ENCODE results near the gene LYL1. TPM values are rescaled to one million over a fixed set of nuclear protein-coding genes. Genes with fewer than 3 reads are reported as not detected.

Gene LYL1
- total RNA-seq, 1 donor from 2014 or later, result 3.3 TPM

DNA sequence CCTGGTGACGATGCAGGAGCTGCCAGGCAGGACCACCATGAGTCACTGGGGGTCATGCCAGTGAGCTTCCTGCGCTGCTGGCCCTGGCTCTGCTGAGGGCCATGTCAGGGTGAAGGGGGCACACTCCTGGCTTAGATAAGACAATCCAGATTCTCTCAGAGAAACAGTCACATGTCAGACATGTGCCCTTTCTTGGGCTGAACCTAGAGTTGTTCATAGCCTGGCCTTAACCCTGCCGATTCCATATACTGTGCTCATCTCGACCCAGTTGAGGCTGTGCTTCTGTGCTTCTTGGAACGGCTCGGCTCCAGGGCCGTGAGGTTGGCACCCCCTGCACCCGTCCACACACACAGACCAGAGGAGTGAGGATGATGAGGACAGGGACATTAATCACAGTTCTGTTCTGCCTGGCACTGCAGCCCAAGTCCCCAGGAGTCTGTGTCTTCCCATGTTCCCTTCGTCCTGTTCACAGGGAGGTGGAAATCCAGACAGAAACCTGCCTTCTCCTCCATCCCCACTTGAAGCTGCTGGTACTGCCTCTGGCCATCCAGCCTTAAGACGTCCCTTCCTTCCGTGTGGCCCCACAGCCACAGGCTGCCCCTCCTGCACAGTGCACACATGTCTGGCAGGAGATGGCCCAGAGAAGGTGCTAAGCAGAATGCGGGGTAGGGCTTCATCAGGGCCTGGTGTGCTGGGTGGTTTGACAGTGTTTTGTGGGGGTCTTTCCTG, 50.0 kb downstream of the LYL1 start:
- no peaks in the 10 kb centered on the region for H3K36me3 ChIP-seq (ENCODE audit: control insufficient read depth, insufficient read depth, low read length)
- no peaks in the 10 kb centered on the region for H3K27me3 ChIP-seq (ENCODE audit: control insufficient read depth, insufficient read depth, low read length)
- DNase-seq (ENCODE audit: low read depth), result no peak
- no peak overlapping the region for H3K4me3 ChIP-seq (ENCODE audit: low read depth, low read length)
- TF ChIP-seq, protein P1, sequence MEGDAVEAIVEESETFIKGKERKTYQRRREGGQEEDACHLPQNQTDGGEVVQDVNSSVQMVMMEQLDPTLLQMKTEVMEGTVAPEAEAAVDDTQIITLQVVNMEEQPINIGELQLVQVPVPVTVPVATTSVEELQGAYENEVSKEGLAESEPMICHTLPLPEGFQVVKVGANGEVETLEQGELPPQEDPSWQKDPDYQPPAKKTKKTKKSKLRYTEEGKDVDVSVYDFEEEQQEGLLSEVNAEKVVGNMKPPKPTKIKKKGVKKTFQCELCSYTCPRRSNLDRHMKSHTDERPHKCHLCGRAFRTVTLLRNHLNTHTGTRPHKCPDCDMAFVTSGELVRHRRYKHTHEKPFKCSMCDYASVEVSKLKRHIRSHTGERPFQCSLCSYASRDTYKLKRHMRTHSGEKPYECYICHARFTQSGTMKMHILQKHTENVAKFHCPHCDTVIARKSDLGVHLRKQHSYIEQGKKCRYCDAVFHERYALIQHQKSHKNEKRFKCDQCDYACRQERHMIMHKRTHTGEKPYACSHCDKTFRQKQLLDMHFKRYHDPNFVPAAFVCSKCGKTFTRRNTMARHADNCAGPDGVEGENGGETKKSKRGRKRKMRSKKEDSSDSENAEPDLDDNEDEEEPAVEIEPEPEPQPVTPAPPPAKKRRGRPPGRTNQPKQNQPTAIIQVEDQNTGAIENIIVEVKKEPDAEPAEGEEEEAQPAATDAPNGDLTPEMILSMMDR (IDR thresholded peaks at IDR 0.05; ENCODE audit: insufficient read depth, low read length, poor library complexity, severe bottlenecking), result no peak

DNA sequence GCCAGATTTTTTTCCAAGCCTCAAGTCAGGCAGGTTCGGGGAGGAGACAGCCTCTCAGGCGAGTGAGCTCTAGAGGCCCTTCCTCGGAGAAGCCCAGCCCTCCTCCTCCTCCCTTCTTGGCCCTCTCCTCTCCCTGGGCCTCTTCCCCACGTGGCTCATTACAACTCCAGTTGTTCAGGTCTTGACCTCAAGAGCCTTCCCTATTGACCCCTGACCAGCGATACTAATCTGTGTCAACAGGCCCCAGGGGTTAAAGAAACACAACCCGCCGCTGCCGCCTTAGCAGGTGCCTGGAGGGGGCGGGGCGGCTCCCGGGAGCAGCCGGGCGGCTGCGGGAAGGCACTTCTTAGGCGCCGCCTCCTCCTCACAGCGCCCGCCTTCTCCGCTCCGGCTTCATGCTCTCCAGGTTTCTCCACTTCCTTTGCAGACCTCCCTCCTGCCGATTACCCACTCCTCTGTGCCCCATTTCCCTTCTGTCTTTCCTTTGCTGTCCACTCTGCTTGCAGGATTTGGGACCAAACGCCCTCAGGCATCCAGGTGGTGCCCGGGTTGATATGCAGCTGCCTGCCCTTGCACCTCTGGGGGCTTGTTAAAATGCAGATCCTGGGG, 51.0 kb downstream of the LYL1 start:
- no peak overlapping the region for H3K4me3 ChIP-seq (ENCODE audit: low read depth, low read length)
- no peak for DNase-seq (ENCODE audit: low read depth)
- no peaks in the 10 kb centered on the region for H3K36me3 ChIP-seq (ENCODE audit: control insufficient read depth, insufficient read depth, low read length)
- TF ChIP-seq, protein P1 (IDR thresholded peaks at IDR 0.05; ENCODE audit: insufficient read depth, low read length, poor library complexity, severe bottlenecking), result no peak
- H3K27me3 ChIP-seq (ENCODE audit: control insufficient read depth, insufficient read depth, low read length), result no peaks in the 10 kb centered on the region

DNA sequence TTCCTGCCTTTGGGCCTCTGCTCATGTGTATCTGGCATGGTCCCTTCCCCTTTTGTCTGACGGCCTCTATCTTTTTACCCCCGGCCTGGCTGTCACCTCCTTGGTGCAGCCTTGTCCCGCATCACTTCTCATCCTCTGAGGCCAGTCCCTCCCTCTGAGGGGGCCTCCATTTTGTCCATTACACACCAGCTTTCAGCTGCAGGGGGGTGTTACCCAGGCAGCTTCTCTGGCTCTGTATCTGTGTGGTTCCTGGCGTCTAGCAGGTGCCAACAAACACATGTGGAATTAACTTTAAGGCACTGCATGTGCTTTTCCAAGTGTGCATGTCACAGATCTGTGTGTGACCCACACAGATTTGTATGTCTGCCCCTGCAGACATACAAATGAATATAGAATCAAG, 52.4 kb downstream of the LYL1 start:
- TF ChIP-seq, protein P1 (IDR thresholded peaks at IDR 0.05; ENCODE audit: insufficient read depth, low read length, poor library complexity, severe bottlenecking), result no peak
- H3K36me3 ChIP-seq (ENCODE audit: control insufficient read depth, insufficient read depth, low read length), result no peaks in the 10 kb centered on the region
- no peak overlapping the region for H3K4me3 ChIP-seq (ENCODE audit: low read depth, low read length)
- DNase-seq (ENCODE audit: low read depth), result no peak
- no peaks in the 10 kb centered on the region for H3K27me3 ChIP-seq (ENCODE audit: control insufficient read depth, insufficient read depth, low read length)

Other genes starting within 250 kb of the LYL1 start
- gene DNASE2, start 221.4 kb downstream of the LYL1 start, total RNA-seq, result 38.5 and 44.4 TPM in 2 replicates
- not detected in 2 replicates for gene KLF1, start 215.7 kb downstream of the LYL1 start, total RNA-seq
- 35.2 and 43.9 TPM in 2 replicates for gene GCDH, start 211.7 kb downstream of the LYL1 start, total RNA-seq
- 0.13 and 0.48 TPM in 2 replicates for gene SYCE2, start 183.6 kb downstream of the LYL1 start, total RNA-seq
- 90.6 and 93.7 TPM in 2 replicates for gene FARSA, start 169.1 kb downstream of the LYL1 start, total RNA-seq
- 936 and 958 TPM in 2 replicates for gene CALR, start 164.2 kb downstream of the LYL1 start, total RNA-seq
- gene RAD23A, start 157.0 kb downstream of the LYL1 start, total RNA-seq, result 138 and 146 TPM in 2 replicates
- gene GADD45GIP1, start 145.6 kb downstream of the LYL1 start, total RNA-seq, result 60.1 and 78.0 TPM in 2 replicates
- not detected in 2 replicates for gene DAND5, start 133.3 kb downstream of the LYL1 start, total RNA-seq
- 6.7 and 9.7 TPM in 2 replicates for gene NFIX, start 107.4 kb downstream of the LYL1 start, total RNA-seq
- 69.4 and 74.7 TPM in 2 replicates for gene TRMT1, start 13.9 kb upstream of the LYL1 start, total RNA-seq
- 66.1 and 87.8 TPM in 2 replicates for gene NACC1, start 15.4 kb upstream of the LYL1 start, total RNA-seq
- gene STX10, start 47.5 kb upstream of the LYL1 start, total RNA-seq, result 66.2 and 70.2 TPM in 2 replicates
- gene IER2, start 47.6 kb upstream of the LYL1 start, total RNA-seq, result 130 and 169 TPM in 2 replicates

All from kidney epithelial cell (primary cell).